ENCODE results near the gene MAGEB4.

DNA sequence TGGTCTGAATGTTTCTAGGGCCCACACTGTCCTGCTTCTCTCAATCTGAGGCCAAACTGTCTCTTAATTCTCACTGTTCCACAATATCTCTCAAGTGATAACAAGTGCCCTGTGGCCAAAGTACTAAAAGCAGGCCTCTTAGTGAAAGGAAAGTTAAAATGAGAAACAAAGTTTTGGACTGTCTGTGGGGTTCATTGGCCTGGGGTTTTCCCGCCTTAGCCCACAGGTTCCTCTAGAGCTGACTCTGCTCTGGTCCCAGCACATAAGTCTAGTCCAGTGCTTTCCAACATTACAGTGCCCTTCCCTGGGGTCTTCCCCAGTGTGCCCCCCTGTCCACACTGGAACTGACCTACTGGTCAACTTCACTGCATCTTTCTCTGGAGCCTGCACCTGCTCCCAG lies 11.5 kb downstream of the MAGEB4 start:
- TF ChIP-seq, protein P1, sequence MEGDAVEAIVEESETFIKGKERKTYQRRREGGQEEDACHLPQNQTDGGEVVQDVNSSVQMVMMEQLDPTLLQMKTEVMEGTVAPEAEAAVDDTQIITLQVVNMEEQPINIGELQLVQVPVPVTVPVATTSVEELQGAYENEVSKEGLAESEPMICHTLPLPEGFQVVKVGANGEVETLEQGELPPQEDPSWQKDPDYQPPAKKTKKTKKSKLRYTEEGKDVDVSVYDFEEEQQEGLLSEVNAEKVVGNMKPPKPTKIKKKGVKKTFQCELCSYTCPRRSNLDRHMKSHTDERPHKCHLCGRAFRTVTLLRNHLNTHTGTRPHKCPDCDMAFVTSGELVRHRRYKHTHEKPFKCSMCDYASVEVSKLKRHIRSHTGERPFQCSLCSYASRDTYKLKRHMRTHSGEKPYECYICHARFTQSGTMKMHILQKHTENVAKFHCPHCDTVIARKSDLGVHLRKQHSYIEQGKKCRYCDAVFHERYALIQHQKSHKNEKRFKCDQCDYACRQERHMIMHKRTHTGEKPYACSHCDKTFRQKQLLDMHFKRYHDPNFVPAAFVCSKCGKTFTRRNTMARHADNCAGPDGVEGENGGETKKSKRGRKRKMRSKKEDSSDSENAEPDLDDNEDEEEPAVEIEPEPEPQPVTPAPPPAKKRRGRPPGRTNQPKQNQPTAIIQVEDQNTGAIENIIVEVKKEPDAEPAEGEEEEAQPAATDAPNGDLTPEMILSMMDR (IDR thresholded peaks at IDR 0.05): no peak
- TF ChIP-seq POLR2A (IDR thresholded peaks at IDR 0.05) (no peak), POLR2AphosphoS5 (IDR thresholded peaks at IDR 0.05) (no peak)

Measured in breast epithelium (tissue), 3 donors.